ENCODE results near the gene PRKCH. TPM values are rescaled to one million over a fixed set of nuclear protein-coding genes. Genes with fewer than 3 reads are reported as not detected.

The PRKCH gene
- total RNA-seq, 2 experiments from 2014 or later: 0.85 to 2.3 TPM

GRCh38 chr14:61397615-61398014, 76.2 kb downstream of the PRKCH start:
- Histone ChIP-seq H3K4me1 (ENCODE audit: insufficient read depth, low read length, poor library complexity, severe bottlenecking) (no peaks in the 10 kb centered on the region), H3K9me3 (ENCODE audit: low read length) (no peaks in the 10 kb centered on the region), H3K27ac (ENCODE audit: low read depth, low read length, poor library complexity, severe bottlenecking) (no peak overlapping the region), H4K20me1 (ENCODE audit: insufficient read depth, low read length) (no peaks in the 10 kb centered on the region), H3K4me3 (ENCODE audit: low read depth, low read length, poor library complexity, severe bottlenecking) (no peak overlapping the region), H2AFZ (ENCODE audit: low read length) (no peak overlapping the region), H3K9me2 (ENCODE audit: insufficient read depth, low read length) (no peaks in the 10 kb centered on the region), H3K4me2 (ENCODE audit: low read length) (no peak overlapping the region), H3K79me2 (ENCODE audit: insufficient read depth, low read depth, low read length) (no peaks in the 10 kb centered on the region), H3K36me3 (ENCODE audit: insufficient read depth, low read length) (no peaks in the 10 kb centered on the region)
- DNase-seq (ENCODE audit: low spot score): no peak
- BruUV-seq (replicated peaks): no TSS peak
- CTCF ChIA-PET (ENCODE audit: unreplicated experiment): no interaction called here
- intact Hi-C loops (cut with micrococcal nuclease; ENCODE audit: unreplicated experiment): no loop called here
- no peak for TF ChIP-seq EZH2phosphoT487 (IDR thresholded peaks at IDR 0.05; ENCODE audit: borderline replicate concordance, low read depth, low read length)
- TF ChIP-seq, protein P1, sequence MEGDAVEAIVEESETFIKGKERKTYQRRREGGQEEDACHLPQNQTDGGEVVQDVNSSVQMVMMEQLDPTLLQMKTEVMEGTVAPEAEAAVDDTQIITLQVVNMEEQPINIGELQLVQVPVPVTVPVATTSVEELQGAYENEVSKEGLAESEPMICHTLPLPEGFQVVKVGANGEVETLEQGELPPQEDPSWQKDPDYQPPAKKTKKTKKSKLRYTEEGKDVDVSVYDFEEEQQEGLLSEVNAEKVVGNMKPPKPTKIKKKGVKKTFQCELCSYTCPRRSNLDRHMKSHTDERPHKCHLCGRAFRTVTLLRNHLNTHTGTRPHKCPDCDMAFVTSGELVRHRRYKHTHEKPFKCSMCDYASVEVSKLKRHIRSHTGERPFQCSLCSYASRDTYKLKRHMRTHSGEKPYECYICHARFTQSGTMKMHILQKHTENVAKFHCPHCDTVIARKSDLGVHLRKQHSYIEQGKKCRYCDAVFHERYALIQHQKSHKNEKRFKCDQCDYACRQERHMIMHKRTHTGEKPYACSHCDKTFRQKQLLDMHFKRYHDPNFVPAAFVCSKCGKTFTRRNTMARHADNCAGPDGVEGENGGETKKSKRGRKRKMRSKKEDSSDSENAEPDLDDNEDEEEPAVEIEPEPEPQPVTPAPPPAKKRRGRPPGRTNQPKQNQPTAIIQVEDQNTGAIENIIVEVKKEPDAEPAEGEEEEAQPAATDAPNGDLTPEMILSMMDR (conservative IDR thresholded peaks at IDR 0.05; ENCODE audit: low read length): no peak
- POLR2A ChIA-PET: interaction anchor here (0.6 kb wide), 1 partner anchor 9 kb away, joined by 3 read pairs; no protein-coding TSS in a partner anchor

GRCh38 chr14:61398221-61398620, 76.8 kb downstream of the PRKCH start:
- no peak overlapping the region for H3K4me3 ChIP-seq (ENCODE audit: low read depth, low read length, poor library complexity, severe bottlenecking)
- no peak overlapping the region for H3K4me2 ChIP-seq (ENCODE audit: low read length)
- H3K9me3 ChIP-seq (ENCODE audit: low read length): no peaks in the 10 kb centered on the region
- no peaks in the 10 kb centered on the region for H3K36me3 ChIP-seq (ENCODE audit: insufficient read depth, low read length)
- no TSS peak for BruUV-seq (replicated peaks)
- no peaks in the 10 kb centered on the region for H4K20me1 ChIP-seq (ENCODE audit: insufficient read depth, low read length)
- no peaks in the 10 kb centered on the region for H3K4me1 ChIP-seq (ENCODE audit: insufficient read depth, low read length, poor library complexity, severe bottlenecking)
- no peak for DNase-seq (ENCODE audit: low spot score)
- H3K27ac ChIP-seq (ENCODE audit: low read depth, low read length, poor library complexity, severe bottlenecking): no peak overlapping the region
- POLR2A ChIA-PET: interaction anchor here (0.6 kb wide), 1 partner anchor 10 kb away, joined by 3 read pairs; no protein-coding TSS in a partner anchor
- TF ChIP-seq EZH2phosphoT487 (IDR thresholded peaks at IDR 0.05; ENCODE audit: borderline replicate concordance, low read depth, low read length): no peak
- TF ChIP-seq, protein P1 (conservative IDR thresholded peaks at IDR 0.05; ENCODE audit: low read length): no peak
- CTCF ChIA-PET (ENCODE audit: unreplicated experiment): no interaction called here
- no peak overlapping the region for H2AFZ ChIP-seq (ENCODE audit: low read length)
- H3K79me2 ChIP-seq (ENCODE audit: insufficient read depth, low read depth, low read length): no peaks in the 10 kb centered on the region
- intact Hi-C loops (cut with micrococcal nuclease; ENCODE audit: unreplicated experiment): no loop called here
- no peaks in the 10 kb centered on the region for H3K9me2 ChIP-seq (ENCODE audit: insufficient read depth, low read length)

- intact Hi-C loops (cut with micrococcal nuclease; ENCODE audit: unreplicated experiment): no loop called here
- Histone ChIP-seq H3K36me3 (ENCODE audit: insufficient read depth, low read length) (no peaks in the 10 kb centered on the region), H2AFZ (ENCODE audit: low read length) (no peak overlapping the region), H3K27ac (ENCODE audit: low read depth, low read length, poor library complexity, severe bottlenecking) (no peak overlapping the region), H3K4me2 (ENCODE audit: low read length) (no peak overlapping the region), H3K4me1 (ENCODE audit: insufficient read depth, low read length, poor library complexity, severe bottlenecking) (no peaks in the 10 kb centered on the region), H3K9me3 (ENCODE audit: low read length) (no peaks in the 10 kb centered on the region), H4K20me1 (ENCODE audit: insufficient read depth, low read length) (no peaks in the 10 kb centered on the region), H3K4me3 (ENCODE audit: low read depth, low read length, poor library complexity, severe bottlenecking) (no peak overlapping the region), H3K9me2 (ENCODE audit: insufficient read depth, low read length) (no peaks in the 10 kb centered on the region), H3K79me2 (ENCODE audit: insufficient read depth, low read depth, low read length) (no peaks in the 10 kb centered on the region)
- ChIA-PET POLR2A (interaction anchor here (0.5 to 1.1 kb wide), 5 partner anchors 18 to 663 kb away, joined by 3 to 7 read pairs (median 3); no protein-coding TSS in a partner anchor), CTCF (ENCODE audit: unreplicated experiment) (no interaction called here)
- no peak for TF ChIP-seq EZH2phosphoT487 (IDR thresholded peaks at IDR 0.05; ENCODE audit: borderline replicate concordance, low read depth, low read length)
- TF ChIP-seq, protein P1 (conservative IDR thresholded peaks at IDR 0.05; ENCODE audit: low read length): no peak
- BruUV-seq (replicated peaks): no TSS peak
- no peak for DNase-seq (ENCODE audit: low spot score)
These were observed 78.0 kb downstream of the PRKCH start for GRCh38 chr14:61399365-61399764.
